ENCODE data around the gene CGN. TPM values are rescaled to one million over a fixed set of nuclear protein-coding genes. Genes with fewer than 3 reads are reported as not detected.

The CGN gene
- total RNA-seq, 1 donor from 2014 or later = not detected

- H3K4me1 ChIP-seq = no peaks in the 10 kb centered on the region
- TF ChIP-seq, protein P1, sequence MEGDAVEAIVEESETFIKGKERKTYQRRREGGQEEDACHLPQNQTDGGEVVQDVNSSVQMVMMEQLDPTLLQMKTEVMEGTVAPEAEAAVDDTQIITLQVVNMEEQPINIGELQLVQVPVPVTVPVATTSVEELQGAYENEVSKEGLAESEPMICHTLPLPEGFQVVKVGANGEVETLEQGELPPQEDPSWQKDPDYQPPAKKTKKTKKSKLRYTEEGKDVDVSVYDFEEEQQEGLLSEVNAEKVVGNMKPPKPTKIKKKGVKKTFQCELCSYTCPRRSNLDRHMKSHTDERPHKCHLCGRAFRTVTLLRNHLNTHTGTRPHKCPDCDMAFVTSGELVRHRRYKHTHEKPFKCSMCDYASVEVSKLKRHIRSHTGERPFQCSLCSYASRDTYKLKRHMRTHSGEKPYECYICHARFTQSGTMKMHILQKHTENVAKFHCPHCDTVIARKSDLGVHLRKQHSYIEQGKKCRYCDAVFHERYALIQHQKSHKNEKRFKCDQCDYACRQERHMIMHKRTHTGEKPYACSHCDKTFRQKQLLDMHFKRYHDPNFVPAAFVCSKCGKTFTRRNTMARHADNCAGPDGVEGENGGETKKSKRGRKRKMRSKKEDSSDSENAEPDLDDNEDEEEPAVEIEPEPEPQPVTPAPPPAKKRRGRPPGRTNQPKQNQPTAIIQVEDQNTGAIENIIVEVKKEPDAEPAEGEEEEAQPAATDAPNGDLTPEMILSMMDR (IDR thresholded peaks at IDR 0.05) = no peak
Observed at GRCh38 chr1:151482017-151482416, 29.2 kb upstream of the CGN start.

DNA sequence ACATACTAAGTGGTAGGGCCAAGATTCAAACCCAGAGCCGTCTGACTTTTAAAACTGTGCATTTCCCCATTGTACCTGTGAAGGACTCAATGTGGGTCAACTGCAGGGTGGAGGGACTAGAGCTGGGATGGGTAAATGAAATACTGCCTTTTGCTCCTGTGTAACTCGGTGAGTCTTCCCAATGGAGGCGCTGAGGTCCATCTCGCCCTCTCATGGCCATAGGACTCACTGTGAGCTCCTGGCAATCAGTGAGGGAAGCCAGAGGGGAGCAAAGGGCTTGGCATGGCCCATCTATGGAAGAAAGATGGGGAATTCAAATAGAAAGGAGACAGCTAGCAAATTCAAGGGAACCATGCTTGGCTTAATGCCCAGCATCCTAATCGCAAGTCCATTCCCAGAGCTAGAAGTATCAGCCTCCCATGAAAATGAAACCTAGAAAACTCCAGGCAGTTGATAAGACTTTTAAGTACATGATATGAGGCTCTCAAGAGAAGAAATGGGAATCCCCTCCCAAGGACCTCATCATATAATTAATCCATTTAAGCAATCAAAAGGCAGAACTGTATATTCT lies 25.4 kb upstream of the CGN start:
- TF ChIP-seq, protein P1 (IDR thresholded peaks at IDR 0.05) = no peak
- H3K4me1 ChIP-seq = no peaks in the 10 kb centered on the region
- H3K27me3 ChIP-seq = no peaks in the 10 kb centered on the region
- DNase-seq (ENCODE audit: low spot score in 2 of 2) = no peak
- H3K27ac ChIP-seq = no peak overlapping the region
- H3K4me3 ChIP-seq = no peak overlapping the region
- H3K9me3 ChIP-seq = no peaks in the 10 kb centered on the region
- no peaks in the 10 kb centered on the region for H3K36me3 ChIP-seq
- intact Hi-C loops (cut with DNase I) = no loop called here

More at GRCh38 chr1:151482017-151482416, 29.2 kb upstream of the CGN start:
- Histone ChIP-seq H3K27me3 (no peaks in the 10 kb centered on the region), H3K36me3 (no peaks in the 10 kb centered on the region), H3K27ac (no peak overlapping the region), H3K9me3 (no peaks in the 10 kb centered on the region), H3K4me3 (no peak overlapping the region)
- intact Hi-C loops (cut with DNase I) = no loop called here
- no peak for DNase-seq (ENCODE audit: low spot score in 2 of 2)

- TF ChIP-seq, protein P1 (IDR thresholded peaks at IDR 0.05) = no peak
- Histone ChIP-seq H3K36me3 (no peaks in the 10 kb centered on the region), H3K4me1 (no peaks in the 10 kb centered on the region), H3K27ac (no peak overlapping the region), H3K27me3 (no peaks in the 10 kb centered on the region), H3K9me3 (no peaks in the 10 kb centered on the region), H3K4me3 (no peak overlapping the region)
- intact Hi-C loops (cut with DNase I) = no loop called here
- no peak for DNase-seq (ENCODE audit: low spot score in 2 of 2)
Observed at GRCh38 chr1:151486557-151486956, 24.6 kb upstream of the CGN start.

- H3K9me3 ChIP-seq = no peaks in the 10 kb centered on the region
- no peak overlapping the region for H3K4me3 ChIP-seq
- intact Hi-C loops (cut with DNase I) = no loop called here
- H3K27ac ChIP-seq = no peak overlapping the region
- no peaks in the 10 kb centered on the region for H3K4me1 ChIP-seq
- H3K27me3 ChIP-seq = no peaks in the 10 kb centered on the region
- no peak for DNase-seq (ENCODE audit: low spot score in 2 of 2)
- no peaks in the 10 kb centered on the region for H3K36me3 ChIP-seq
- TF ChIP-seq, protein P1 (IDR thresholded peaks at IDR 0.05) = no peak
Observed at GRCh38 chr1:151491641-151492040, 19.5 kb upstream of the CGN start.

GRCh38 chr1:151492120-151492519 lies 19.1 kb upstream of the CGN start:
- H3K27ac ChIP-seq = no peak overlapping the region
- intact Hi-C loops (cut with DNase I) = no loop called here
- H3K4me3 ChIP-seq = no peak overlapping the region
- H3K36me3 ChIP-seq = no peaks in the 10 kb centered on the region
- no peak for DNase-seq (ENCODE audit: low spot score in 2 of 2)
- TF ChIP-seq, protein P1 (IDR thresholded peaks at IDR 0.05) = no peak
- H3K9me3 ChIP-seq = no peaks in the 10 kb centered on the region
- no peaks in the 10 kb centered on the region for H3K4me1 ChIP-seq
- H3K27me3 ChIP-seq = no peaks in the 10 kb centered on the region

DNA sequence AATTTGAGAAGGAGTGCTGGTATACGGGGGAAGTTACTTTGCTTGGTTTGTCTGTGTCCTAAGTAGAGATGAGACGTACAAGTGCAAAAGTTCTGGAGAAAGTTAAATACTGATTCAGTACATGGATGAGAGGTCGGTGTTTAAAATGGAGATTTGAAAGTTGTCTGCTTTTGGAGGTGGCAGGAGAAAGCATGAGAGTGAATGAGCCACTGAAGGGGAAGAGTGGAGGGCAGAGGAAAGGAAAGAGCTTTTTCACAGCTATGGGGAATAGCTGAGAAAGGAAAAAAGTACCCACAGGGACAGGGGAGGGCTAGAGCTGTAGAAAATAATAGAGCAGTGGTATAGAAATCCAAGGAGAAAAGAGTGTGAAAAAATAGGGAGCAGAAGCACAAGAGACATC lies 18.1 kb upstream of the CGN start:
- intact Hi-C loops (cut with DNase I) = no loop called here
- Histone ChIP-seq H3K4me3 (no peak overlapping the region), H3K36me3 (no peaks in the 10 kb centered on the region), H3K27me3 (no peaks in the 10 kb centered on the region), H3K27ac (no peak overlapping the region), H3K4me1 (no peaks in the 10 kb centered on the region), H3K9me3 (no peaks in the 10 kb centered on the region)
- no peak for DNase-seq (ENCODE audit: low spot score in 2 of 2)
- TF ChIP-seq, protein P1 (IDR thresholded peaks at IDR 0.05) = no peak

Measured in ascending aorta (tissue), 2 donors.